HG03025 (cell line): ENCODE measurements around the gene LSM14A.
"Not testable (repeated sequence)": the region's sequence is repeated elsewhere in the genome, so short reads cannot be mapped to it uniquely, and the experiment has no call there.

Source experiments
- ATAC-seq: cut with Tn5 transposase; IDR thresholded peaks from one replicate; pipeline ENCODE4 v1.9.1; 2021; ENCODE audit warnings: mild to moderate bottlenecking, moderate library complexity; ENCODE audit not compliant: unreplicated experiment, low FRiP score

Gene LSM14A

DNA sequence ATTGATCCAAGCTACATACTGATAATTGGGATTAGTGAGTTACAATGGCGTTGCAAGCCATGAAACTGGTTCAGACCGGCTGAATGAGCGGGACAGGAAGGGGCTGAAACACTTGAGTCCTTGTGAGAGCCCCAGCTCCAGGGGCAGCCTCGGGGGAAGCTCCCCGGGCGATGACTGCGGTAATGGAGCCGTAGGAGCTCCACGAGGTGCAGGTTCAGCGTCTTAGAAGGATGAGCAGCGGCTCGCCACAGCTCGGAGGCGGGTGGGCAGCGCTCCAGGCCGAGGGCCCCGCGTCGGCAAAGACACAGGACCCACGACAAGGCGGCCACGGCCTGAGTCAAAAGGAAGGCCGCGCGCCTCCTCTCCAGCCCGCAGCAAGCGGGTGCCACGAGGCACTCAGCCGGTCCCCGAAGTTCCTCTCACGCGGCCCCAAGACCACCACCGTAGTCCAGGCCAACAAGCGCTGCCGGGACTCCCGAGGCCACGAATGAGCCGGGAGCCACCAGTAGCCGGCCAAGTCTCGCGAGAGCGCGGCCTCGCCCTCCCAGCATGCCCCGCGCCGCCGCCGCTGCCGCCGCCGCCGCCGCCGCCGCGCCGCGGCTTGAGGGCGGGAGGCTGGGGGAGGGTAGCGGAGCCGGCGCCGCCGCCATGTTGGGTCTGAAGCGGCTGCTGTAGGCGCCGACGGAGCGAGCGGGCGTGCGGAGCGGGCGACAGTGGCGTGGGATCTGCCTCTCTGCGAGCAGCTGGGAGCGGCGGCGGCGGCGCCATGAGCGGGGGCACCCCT lies at the start of gene LSM14A:
Gene LSM14A (plus strand): TSS at position 628 of the 784 bp plus-strand sequence. CDS start 139 bp downstream, at position 767.
- peak; percentile 57 for ATAC-seq

DNA sequence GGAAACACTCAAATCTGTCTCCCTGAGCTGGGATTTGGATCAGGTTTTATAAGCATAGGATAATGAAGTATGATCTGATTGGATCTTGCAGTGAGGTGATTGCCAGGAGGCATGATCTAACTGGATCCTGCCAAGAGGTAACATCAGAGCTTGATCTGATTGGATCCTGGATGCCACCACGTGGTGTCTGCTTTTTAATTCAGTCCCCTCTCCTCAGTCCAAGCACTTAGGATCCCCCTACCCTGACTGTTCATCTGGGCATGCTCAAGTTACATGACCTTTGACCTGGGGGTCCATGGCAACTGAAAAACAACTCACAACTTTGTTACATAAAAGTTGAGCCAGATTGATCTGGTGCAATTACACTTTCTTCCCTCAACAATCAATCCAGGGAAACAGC lies 47.5 kb upstream of the LSM14A start:
- no peak for ATAC-seq

DNA sequence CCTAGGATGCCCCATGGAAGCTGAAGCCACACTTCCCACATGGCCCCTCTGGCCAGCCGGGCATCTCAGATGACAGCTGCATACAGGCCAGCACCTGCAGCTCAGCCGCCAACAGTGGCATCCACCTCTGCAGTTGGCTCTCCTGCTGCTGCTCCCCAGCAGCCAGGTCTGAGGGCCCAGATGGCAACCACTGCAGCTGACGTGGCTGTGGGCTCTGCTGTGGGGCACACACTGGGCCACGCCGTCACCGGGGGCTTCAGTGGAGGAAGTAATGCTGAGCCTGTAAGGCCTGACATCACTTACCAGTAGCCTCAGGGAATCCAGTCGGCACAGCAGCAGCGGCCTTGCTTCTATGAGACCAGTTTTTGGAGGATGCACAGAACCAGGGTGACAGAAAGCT lies 45.3 kb upstream of the LSM14A start:
- ATAC-seq, result no peak

DNA sequence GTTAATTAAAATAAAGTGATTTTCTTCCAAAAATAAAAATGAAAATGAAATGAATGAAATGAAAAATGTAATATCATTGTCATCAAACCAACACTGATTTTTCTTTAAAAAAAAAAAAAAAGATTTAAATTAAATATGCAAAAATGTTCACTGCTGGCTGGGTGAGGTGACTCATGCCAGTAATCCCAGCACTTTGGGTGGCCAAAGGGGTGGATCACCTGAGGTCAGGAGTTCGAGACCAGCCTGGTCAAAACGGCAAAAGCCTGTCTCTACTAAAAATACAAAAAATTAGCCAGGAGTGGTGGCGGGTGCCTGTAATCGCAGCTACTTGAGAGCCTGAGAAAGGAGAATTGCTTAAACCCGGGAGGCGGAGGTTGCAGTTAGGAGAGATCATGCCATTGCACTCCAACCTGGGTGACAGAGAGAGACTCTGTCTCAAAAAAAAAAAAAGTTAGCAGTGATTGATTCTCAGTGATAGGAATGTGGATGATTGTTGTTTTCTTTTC lies 44.6 kb upstream of the LSM14A start:
- ATAC-seq, result no peak

DNA sequence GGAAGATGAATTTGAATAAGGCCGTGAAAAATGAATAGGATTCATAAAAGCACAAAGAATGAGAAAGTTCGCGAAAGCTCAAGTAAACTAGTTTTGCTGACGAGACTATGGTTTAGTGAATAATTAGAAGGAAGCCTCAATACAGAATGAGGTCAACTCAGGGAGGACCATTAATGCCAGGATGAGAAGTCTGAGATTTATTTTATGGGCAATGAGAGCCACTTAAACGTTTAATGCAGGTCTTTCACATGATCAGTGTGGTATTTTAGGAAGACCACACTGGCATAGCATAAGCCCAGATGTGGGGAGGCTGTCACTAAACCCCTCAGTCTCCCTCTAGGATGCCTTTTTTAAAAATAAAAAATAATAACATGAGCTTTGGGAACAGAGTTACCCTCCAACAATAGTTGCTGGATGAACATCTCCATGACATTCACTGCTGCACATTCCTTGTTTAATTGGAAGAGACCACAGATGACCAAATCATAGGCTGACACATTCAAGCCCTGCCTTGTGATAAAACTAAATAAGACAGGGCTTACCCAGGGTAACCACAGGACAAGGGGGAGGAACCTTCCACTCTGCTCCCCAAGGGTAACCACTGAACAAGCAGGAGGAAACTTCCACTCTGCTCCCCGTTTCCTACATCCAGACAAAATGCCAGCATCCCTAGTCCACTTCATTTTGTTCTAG lies 43.6 kb upstream of the LSM14A start:
- ATAC-seq, result no peak

DNA sequence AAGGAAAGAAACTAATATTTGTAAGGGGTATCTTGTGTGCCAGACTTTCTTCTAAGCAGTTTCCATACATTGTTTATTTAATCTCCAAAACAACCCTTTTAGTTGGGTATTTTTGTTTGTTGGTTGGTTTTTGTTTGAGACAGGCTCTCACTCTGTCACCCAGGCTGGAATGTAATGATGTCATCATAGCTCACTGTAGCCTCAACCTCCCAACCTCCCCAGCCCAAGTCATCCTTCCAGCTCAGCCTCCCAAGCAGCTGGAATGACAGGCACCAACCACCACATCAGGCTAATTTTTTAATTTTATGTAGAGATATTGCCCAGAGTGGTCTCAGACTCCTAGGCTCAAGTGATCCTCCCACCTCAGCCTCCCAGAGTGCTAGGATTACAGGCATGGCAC lies 41.2 kb upstream of the LSM14A start:
- no peak for ATAC-seq

DNA sequence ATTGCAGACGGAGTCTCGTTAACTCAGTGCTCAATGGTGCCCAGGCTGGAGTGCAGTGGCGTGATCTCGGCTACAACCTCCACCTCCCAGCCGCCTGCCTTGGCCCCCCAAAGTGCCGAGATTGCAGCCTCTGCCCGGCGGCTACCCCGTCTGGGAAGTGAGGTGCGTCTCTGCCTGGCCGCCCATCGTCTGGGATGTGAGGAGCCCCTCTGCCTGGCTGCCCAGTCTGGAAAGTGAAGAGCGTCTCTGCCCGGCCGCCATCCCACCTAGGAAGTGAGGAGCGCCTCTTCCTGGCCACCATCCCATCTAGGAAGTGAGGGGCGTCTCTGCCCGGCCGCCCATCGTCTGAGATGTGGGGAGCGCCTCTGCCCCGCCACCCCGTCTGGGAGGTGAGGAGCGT lies 40.2 kb upstream of the LSM14A start:
- ATAC-seq, result not testable (repeated sequence)

DNA sequence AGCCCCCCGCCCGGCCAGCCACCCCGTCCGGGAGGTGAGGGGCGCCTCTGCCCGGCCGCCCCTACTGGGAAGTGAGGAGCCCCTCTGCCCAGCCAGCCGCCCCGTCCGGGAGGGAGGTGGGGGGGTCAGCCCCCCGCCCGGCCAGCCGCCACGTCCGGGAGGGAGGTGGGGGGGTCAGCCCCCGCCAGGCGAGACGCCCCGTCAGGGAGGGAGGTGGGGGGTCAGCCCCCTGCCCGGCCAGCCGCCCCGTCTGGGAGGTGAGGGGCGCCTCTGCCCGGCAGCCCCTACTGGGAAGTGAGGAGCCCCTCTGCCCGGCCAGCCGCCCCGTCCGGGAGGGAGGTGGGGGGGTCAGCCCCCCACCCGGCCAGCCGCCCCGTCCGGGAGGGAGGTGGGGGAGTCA lies 39.6 kb upstream of the LSM14A start:
- ATAC-seq, result not testable (repeated sequence)

DNA sequence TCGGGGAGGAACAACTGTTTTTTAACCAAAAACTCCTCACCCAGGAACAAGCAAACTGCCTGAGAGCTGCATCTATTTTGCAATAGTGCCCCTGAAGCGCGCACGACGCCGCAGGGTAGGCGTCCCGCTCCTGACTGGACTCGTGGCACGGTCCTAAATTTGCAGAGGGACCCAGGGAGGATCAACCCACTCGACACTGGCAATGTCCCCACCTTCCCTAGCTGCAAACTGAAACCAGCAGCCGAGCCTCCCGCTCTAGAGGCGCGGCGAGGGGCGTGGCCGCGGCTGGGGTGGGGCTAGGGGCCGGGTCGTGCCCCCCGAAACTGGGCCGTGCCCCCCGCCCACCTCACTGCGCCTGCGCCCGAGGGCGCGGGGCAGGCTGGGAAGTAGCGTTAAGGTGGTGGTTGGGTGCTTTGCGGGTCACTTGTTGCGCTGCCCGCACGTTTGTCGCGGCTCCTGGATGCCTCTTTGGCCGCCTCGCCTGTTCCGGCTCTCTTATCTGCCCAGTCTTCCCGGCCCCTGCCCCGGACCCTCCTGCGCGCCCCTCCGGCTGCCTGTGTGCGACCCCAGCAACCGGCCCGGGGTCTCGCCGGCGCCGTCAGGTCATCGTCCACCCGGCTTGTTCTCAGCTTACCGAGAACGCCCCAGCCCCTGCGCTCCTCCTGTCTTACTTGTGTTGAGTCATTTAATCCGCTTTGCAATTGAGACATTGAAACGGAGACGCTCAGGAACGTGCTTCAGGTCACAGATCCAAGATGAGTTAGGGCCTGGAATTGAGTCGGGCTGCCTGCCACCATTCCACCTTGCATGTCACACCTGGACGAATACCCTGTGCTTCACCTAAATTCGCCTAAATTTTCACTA lies 37.9 kb upstream of the LSM14A start:
- peak; percentile 83 for ATAC-seq

DNA sequence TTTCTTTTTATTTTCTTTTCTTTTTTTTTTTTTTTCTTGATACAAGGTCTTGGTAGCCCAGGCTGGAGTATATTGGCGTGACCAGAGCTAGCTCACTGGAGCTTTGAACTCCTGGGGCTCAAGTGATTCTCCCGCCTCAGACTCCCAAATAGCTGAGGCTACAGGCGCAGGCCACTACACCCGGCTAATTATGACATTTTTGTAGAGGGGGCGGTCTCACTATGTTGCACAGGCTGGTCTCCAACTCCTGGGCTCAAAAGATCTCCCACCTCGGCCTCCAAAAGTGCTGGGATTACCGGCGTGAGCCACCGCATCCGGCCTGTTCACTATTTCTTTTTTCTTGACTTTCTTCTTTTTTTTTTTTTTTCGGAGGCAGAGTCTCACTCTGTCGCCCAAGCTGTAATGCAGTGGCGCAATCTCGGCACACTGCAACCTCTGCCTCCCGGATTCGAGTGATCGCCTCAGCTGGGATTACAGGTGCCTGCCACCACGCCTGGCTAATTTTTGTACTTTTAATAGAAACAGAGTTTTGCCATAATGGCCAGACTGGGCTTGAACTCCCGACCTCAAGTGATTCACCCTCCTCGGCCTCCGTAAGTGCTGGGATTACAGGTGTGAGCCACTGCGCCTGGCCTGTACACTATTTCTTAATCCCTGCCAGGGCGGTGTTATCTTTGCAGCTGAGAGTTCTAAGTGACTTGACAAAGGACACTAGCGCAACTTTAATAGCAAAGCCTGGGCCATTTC lies 37.1 kb upstream of the LSM14A start:
- ATAC-seq, result no peak

DNA sequence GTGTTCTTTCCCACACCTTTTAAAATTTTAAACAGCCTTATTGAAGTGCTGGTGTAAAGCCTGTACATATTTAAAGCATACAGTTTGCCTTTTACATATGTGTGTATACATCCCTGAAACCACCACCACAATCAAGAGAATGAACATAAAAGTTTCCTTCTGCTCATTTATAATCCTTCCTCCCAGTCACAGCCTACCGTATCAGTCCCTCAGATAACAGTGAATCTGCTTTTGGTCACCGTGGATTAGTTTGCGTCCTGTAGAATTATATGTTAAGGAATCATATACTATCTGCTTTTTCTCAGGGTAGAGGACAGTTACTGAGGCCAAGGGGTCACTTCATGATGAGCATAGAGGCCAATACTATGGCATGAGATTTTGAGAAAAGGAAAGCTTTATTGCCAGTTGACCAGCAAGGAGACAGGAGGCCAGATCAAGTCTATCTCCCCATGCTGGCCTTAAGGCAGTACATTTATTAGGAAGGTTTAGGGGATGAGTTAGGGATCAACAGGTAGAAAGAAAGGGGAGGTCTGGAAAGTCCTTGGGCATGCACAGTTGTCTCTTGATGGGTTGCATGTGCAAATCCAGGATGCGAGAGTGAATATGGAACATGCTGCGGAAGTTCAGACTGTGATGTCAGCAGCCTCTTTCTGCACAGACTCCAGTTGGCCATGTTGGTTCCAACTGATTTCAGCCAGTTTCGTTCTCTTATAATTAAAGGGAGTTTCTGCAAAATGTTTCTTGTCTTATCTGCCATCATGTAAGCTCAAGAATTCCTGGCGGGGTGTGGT lies 36.3 kb upstream of the LSM14A start:
- no peak for ATAC-seq

DNA sequence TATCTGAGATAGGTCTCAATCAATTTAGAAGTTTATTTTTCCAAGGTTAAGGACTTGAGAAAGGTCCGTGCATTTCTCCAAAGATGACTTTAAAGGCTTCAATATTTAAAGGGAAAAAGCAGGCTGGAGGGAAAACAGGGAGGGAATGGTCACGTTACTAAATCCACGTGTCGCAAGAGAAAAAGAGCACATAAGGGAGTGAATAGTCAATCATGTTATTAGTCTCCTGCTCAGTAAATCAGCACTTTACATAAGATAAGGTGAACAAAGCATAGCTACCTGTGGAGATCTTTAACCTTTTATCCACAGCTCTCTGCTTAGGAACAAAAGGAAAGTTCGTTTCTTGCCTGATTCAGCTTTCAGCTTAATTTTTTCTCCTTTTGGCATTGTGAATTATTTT lies 31.3 kb upstream of the LSM14A start:
- ATAC-seq, result no peak

DNA sequence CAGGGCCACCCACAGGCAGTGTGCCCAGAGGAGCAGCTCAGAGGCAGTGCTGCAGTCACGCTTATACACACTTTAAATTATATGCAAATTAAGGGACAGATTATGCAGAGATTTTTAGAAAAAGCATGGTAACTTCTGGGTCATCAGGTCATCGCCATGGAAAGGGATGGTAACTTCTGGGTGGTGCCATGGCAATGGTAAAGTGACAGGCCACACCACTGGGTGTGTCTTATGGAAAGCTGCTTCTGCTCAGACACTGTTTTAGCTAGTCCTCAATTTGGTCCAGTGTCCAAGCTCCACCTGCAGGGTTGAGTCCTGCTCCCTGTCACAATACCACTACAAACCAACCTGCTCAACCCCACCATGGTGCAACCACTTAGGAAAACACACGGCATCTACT lies 29.9 kb upstream of the LSM14A start:
- no peak for ATAC-seq

DNA sequence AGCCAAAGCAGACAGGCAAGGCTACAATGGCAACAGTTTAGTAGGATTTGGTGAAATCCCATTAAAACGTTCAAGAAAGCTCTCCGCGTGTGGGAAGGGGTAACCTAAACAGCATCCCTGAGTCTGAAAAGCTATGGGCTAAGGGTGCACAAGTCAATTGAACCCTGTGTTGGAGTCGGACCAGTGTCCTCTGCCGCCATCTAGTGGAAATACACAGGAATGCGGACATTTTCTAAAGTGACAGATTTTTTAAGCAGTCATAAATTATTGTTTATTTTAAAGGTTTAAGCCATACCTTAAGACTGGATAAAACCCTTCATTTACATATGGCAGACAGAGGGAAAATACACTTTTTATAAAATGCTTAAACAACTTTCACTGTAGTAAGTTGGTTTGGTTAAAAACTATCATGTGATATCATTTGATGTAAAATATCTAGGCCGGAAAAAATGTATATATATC lies 26.5 kb upstream of the LSM14A start:
- ATAC-seq, result no peak

DNA sequence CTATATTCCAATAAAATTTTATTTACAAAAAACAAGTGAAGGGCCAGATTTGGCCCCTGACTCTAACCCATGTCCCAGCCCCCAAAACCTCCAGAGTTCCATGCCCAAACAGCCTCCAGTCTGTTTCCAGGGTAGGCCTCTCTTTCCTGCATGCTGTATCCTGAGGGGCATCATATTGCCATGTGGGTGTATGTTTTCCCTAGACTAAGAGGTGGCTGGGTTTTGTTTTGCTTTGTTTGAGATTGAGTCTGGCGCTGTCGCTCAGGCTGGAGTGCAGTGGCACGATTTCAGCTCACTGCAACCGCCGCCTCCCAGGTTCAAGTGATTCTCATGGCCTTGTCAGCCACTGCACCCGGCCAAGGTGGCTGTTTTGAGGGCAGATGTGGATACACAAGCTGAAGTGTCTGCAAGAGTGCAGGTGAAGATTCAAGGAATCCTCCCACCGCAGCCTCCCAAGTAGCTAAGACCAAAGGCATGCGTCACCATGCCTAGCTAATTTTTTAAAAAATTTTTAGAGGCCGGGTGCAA lies 23.6 kb upstream of the LSM14A start:
- ATAC-seq, result no peak

DNA sequence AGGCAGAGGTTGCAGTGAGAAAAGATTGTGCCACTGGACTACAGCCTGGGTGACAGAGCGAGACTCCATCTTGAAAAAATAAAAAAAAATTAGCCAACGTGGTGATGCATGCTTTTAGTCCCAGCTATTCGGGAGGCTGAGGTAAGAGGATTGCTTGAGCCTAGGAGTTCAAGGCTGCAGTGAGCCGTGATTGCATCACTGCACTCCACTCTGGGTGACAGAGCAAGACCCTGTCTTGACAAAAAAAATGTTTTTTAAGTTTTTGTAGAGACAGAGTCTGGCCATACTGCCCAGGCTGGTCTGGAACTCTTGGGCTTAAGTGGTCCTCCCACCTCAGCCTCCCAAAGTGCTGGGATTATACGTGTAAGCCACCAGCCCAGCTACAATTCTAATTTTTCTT lies 22.4 kb upstream of the LSM14A start:
- no peak for ATAC-seq

DNA sequence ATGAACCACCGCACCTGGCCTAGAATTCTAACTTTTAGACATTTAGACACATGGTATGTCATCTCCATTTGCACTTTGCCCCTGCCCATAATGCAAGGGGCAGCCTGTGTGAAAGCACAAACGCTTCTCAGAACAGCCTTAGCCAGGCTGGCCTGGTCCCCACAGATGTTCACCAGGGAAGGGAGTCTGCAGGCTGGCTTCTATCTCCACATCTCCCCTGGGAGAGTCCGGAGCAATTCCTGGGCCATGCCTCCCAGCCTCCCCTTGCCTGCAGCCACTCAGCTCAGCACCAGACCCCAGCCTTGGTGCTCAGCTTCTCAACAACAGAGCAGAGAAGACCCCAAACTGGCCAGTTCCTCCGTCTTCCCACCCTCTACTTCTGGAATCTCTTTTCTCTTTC lies 21.7 kb upstream of the LSM14A start:
- ATAC-seq, result no peak

DNA sequence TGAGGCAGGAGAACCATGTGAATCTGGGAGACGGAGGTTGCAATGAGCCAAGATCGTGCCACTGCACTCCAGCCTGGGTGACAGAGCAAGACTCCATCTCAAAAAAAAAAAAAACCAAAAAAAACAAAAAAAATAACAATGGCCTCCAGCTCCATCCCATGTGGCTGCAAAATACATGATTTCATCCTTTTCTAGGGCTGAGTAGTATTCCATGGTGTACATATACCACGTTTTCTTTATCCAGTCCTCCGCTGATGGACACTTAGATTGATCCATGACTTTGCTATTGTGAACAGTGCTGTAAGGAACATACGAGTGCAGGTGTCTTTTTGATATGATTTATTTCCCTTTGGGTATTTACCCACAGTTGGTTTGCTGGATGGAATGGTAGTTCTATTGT lies 20.9 kb upstream of the LSM14A start:
- ATAC-seq, result no peak

DNA sequence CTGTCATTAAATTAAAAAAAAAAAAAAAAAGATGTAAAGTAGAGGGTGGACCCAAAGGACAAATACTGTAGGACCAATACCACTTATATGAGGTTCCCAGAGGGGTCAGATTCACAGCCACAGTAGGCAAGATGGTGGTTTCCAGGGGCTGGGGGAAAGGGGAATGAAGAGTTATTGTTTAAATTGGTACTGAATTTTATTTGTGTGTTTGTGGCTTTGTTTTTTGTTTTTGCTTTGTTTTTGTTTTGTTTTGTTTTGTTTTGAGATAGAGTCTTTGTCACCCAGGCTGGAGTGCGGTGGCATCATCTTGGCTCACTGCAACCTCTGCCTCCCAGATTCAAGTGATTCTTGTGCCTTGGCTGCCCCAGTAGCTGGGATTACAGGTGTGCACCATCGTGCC lies 17.9 kb upstream of the LSM14A start:
- ATAC-seq, result no peak
